Colonic mucosa (tissue), 4 donors: ENCODE measurements around the gene SALL1. TPM values are rescaled to one million over a fixed set of nuclear protein-coding genes. Genes with fewer than 3 reads are reported as not detected.

ENCODE experiments used
- DNase-seq: peaks from one replicate; pipeline ENCODE4 v3.0.0-alpha.2; 2020
- H3K27ac ChIP-seq: fragments of 200-600 bp; one replicate; pipeline ENCODE4 v1.8.0; 2021
- H3K27me3 ChIP-seq: fragments of 200-600 bp; one replicate; pipeline ENCODE4 v1.8.0; 2021
- H3K36me3 ChIP-seq: fragments of 200-600 bp; one replicate; pipeline ENCODE4 v1.8.0; 2021
- H3K4me1 ChIP-seq: fragments of 200-600 bp; one replicate; pipeline ENCODE4 v1.8.0; 2021; ENCODE audit warnings: mild to moderate bottlenecking
- H3K4me3 ChIP-seq: fragments of 200-600 bp; one replicate; pipeline ENCODE4 v1.8.0; 2021
- H3K9ac ChIP-seq, 2 donors: one replicate each; pipeline ENCODE4 v1.7.0; 2013; ENCODE audit warnings: control low read depth in 2 of 2, low read depth in 2 of 2, low read length in 2 of 2
- H3K9me3 ChIP-seq: fragments of 200-600 bp; one replicate; pipeline ENCODE4 v1.8.0; 2021
- CTCF ChIP-seq: fragments of 200-600 bp; IDR thresholded peaks from one replicate; pipeline ENCODE4 v1.8.0; 2022; ENCODE audit warnings: antibody characterized with exemption, mild to moderate bottlenecking
- intact Hi-C: fragments of 100-400 bp; cut with DNase I; formaldehyde crosslinking; loops from one replicate; pipeline ENCODE4 v1.14.1; 2022
- total RNA-seq, 2 donors: library from RNA; stranded (reverse); fragmentation: NEBNext Ultra II Directional in 1 of 2; extraction: Animal tissue kit (Norgen Biotek cat#: 25700) in 1 of 2; gene quantifications; one replicate each; pipeline ENCODE4 v1.2.1, GENCODE V29; 2021
- donor health status: healthy.
- donor health status: DM: no; HTN: no; CAD: no.
- donor health status: DM: no; HTN: no; CAD: no.

The SALL1 gene
- total RNA-seq, 2 donors from 2014 or later: 1.7 to 4.1 TPM

GRCh38 chr16:51111759-51112158, 39.3 kb downstream of the SALL1 start:
- no peak overlapping the region for H3K27ac ChIP-seq
- intact Hi-C loops: no loop called here
- H3K9ac ChIP-seq: no peak overlapping the region
- no peak overlapping the region for H3K4me3 ChIP-seq
- no peaks in the 10 kb centered on the region for H3K36me3 ChIP-seq
- no peak for DNase-seq
- no peaks in the 10 kb centered on the region for H3K4me1 ChIP-seq
- peaks cover 9% of the 10 kb centered on the region for H3K27me3 ChIP-seq
- no peaks in the 10 kb centered on the region for H3K9me3 ChIP-seq
- TF ChIP-seq CTCF: no peak

GRCh38 chr16:51110700-51111157, 40.3 kb downstream of the SALL1 start:
- H3K9me3 ChIP-seq: no peaks in the 10 kb centered on the region
- no peak for TF ChIP-seq CTCF
- no peak overlapping the region for H3K27ac ChIP-seq
- no peaks in the 10 kb centered on the region for H3K4me1 ChIP-seq
- DNase-seq: no peak
- intact Hi-C loops: no loop called here
- H3K4me3 ChIP-seq: no peak overlapping the region
- H3K36me3 ChIP-seq: no peaks in the 10 kb centered on the region
- peaks cover 9% of the 10 kb centered on the region for H3K27me3 ChIP-seq
- H3K9ac ChIP-seq: no peak overlapping the region

GRCh38 chr16:51109173-51109572, 41.9 kb downstream of the SALL1 start:
- Histone ChIP-seq H3K9me3 (no peaks in the 10 kb centered on the region), H3K36me3 (no peaks in the 10 kb centered on the region), H3K9ac (no peak overlapping the region), H3K4me3 (no peak overlapping the region), H3K4me1 (no peaks in the 10 kb centered on the region), H3K27me3 (peaks cover 5% of the 10 kb centered on the region), H3K27ac (no peak overlapping the region)
- no peak for TF ChIP-seq CTCF
- intact Hi-C loops: no loop called here
- DNase-seq: no peak

GRCh38 chr16:51107742-51108141, 43.3 kb downstream of the SALL1 start:
- no peak for TF ChIP-seq CTCF
- intact Hi-C loops: no loop called here
- Histone ChIP-seq H3K4me1 (no peaks in the 10 kb centered on the region), H3K9me3 (no peaks in the 10 kb centered on the region), H3K27me3 (no peaks in the 10 kb centered on the region), H3K27ac (no peak overlapping the region), H3K9ac (no peak overlapping the region), H3K36me3 (no peaks in the 10 kb centered on the region), H3K4me3 (no peak overlapping the region)
- no peak for DNase-seq

GRCh38 chr16:51106535-51106934, 44.5 kb downstream of the SALL1 start:
- intact Hi-C loops: no loop called here
- H3K36me3 ChIP-seq: no peaks in the 10 kb centered on the region

More at GRCh38 chr16:51106535-51106934, 44.5 kb downstream of the SALL1 start:
- Histone ChIP-seq H3K9ac (no peak overlapping the region), H3K4me3 (no peak overlapping the region), H3K27me3 (no peaks in the 10 kb centered on the region), H3K4me1 (no peaks in the 10 kb centered on the region), H3K9me3 (no peaks in the 10 kb centered on the region), H3K27ac (no peak overlapping the region)
- no peak for DNase-seq
- no peak for TF ChIP-seq CTCF
